Ramos (cell line): ENCODE data around the gene PFKFB2.

Experiments used
- in situ Hi-C: fragments of 300-500 bp; cut with MboI; formaldehyde crosslinking; loops from one replicate; pipeline ENCODE4 v1.14.3; 2022; ENCODE audit warnings: low sequenced_read_pairs; ENCODE audit not compliant: unreplicated experiment

PFKFB2 gene

GRCh38 chr1:207060596-207060995 is 7.5 kb downstream of the PFKFB2 start:
- in situ Hi-C loops = no loop called here

- in situ Hi-C loops = no loop called here
Measured at GRCh38 chr1:207062058-207062457, 9.0 kb downstream of the PFKFB2 start.

GRCh38 chr1:207063014-207063413 is 9.9 kb downstream of the PFKFB2 start:
- in situ Hi-C loops = no loop called here

- in situ Hi-C loops = no loop called here
Measured at GRCh38 chr1:207064561-207064960, 11.5 kb downstream of the PFKFB2 start.

- in situ Hi-C loops = no loop called here
Measured at GRCh38 chr1:207067185-207067584, 14.1 kb downstream of the PFKFB2 start.

GRCh38 chr1:207067665-207068064 is 14.6 kb downstream of the PFKFB2 start:
- in situ Hi-C loops = no loop called here

- in situ Hi-C loops = no loop called here
Measured at GRCh38 chr1:207069061-207069460, 16.0 kb downstream of the PFKFB2 start.

- in situ Hi-C loops = no loop called here
Measured at GRCh38 chr1:207069858-207070506, 16.9 kb downstream of the PFKFB2 start.

GRCh38 chr1:207070811-207071210 is 17.7 kb downstream of the PFKFB2 start:
- in situ Hi-C loops = no loop called here

- in situ Hi-C loops = no loop called here
Measured at GRCh38 chr1:207071426-207071825, 18.4 kb downstream of the PFKFB2 start.

GRCh38 chr1:207072233-207072632 is 19.2 kb downstream of the PFKFB2 start:
- in situ Hi-C loops = no loop called here

- in situ Hi-C loops = no loop called here
Measured at GRCh38 chr1:207073906-207074820, 21.1 kb downstream of the PFKFB2 start.

- in situ Hi-C loops = loop anchor here (25.0 kb wide), 1 partner anchor 411 kb away; the partner anchor contains the start of gene CR1
Measured at GRCh38 chr1:207076181-207076955, 23.3 kb downstream of the PFKFB2 start.

GRCh38 chr1:207077012-207077411 is 23.9 kb downstream of the PFKFB2 start:
- in situ Hi-C loops = loop anchor here (25.0 kb wide), 1 partner anchor 410 kb away; the partner anchor contains the start of gene CR1

GRCh38 chr1:207077470-207078377 is 24.6 kb downstream of the PFKFB2 start:
- in situ Hi-C loops = loop anchor here (25.0 kb wide), 1 partner anchor 410 kb away; the partner anchor contains the start of gene CR1

- in situ Hi-C loops = loop anchor here (25.0 kb wide), 1 partner anchor 409 kb away; the partner anchor contains the start of gene CR1
Measured at GRCh38 chr1:207078578-207079132, 25.6 kb downstream of the PFKFB2 start.

- in situ Hi-C loops = loop anchor here (25.0 kb wide), 1 partner anchor 408 kb away; the partner anchor contains the start of gene CR1
Measured at GRCh38 chr1:207079706-207080241, 26.7 kb downstream of the PFKFB2 start.

GRCh38 chr1:207081088-207081487 is 28.0 kb downstream of the PFKFB2 start:
- in situ Hi-C loops = loop anchor here (25.0 kb wide), 1 partner anchor 406 kb away; the partner anchor contains the start of gene CR1

GRCh38 chr1:207081806-207082205 is 28.7 kb downstream of the PFKFB2 start:
- in situ Hi-C loops = loop anchor here (25.0 kb wide), 1 partner anchor 405 kb away; the partner anchor contains the start of gene CR1
